ENCODE results near the gene CSTF2T. TPM values are rescaled to one million over a fixed set of nuclear protein-coding genes. Genes with fewer than 3 reads are reported as not detected.

Gene CSTF2T
- total RNA-seq, 1 experiment from 2014 or later = 21.5 TPM

DNA sequence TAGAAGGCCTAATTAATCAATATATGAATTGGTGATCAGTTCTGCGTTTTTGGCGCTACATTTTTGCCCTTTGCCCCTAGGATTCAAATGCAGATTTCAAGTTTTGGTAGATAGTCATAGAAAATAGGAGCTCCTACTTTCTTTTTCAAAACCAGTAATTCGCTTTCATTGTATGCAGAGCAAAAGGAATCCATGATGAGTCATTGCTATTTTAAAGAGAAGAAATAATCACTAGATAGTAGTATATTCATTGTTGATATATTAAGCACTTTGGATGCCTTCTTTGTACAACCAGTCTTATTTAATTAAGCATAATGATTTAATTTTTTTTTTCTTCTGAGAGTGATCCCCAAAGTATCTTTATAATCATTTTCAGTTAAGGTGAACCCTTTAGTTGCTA, 50.3 kb downstream of the CSTF2T start:
- no peak for DNase-seq (ENCODE audit: low spot score)

All from H4 (cell line).